HTR-8/SVneo (cell line): Measurements from ENCODE around the gene USH1G.
"Not testable (repeated sequence)": the region's sequence is repeated elsewhere in the genome, so short reads cannot be mapped to it uniquely, and the experiment has no call there.

ENCODE experiments used
- DNase-seq: peaks from one replicate; pipeline ENCODE4 v3.0.0; 2011; ENCODE audit warnings: low spot score, mixed read lengths; ENCODE audit not compliant: insufficient read length
- FAIRE-seq: peaks from 2 replicates; lab custom pipeline; 2011; peaks lifted over from hg19 to GRCh38; lab: Jason Lieb, UNC

USH1G gene

GRCh38 chr17:74909097-74909496 is 14.0 kb downstream of the USH1G start:
- not testable (repeated sequence) for FAIRE-seq, DNase-seq

DNA sequence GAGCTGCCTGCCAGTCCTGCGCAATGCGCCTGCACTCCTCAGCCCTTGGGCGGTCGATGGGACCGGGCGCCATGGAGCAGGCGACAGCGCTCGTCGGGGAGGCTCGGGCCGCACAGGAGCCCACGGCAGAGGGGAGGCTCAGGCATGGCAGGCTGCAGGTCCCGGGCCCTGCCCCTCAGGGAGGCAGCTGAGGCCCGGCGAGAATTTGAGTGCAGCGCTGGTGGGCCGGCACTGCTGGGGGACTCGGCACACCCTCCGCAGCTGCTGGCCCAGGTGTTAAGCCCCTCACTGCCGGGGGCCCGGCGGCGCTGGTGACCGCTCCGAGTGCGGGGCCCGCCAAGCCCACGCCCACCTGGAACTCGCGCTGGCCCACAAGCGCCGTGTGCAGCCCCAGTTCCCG is 16.0 kb downstream of the USH1G start:
- FAIRE-seq (no peak), DNase-seq (no peak)

- DNase-seq, FAIRE-seq: not testable (repeated sequence)
Measured at GRCh38 chr17:74906214-74906793, 16.8 kb downstream of the USH1G start.

DNA sequence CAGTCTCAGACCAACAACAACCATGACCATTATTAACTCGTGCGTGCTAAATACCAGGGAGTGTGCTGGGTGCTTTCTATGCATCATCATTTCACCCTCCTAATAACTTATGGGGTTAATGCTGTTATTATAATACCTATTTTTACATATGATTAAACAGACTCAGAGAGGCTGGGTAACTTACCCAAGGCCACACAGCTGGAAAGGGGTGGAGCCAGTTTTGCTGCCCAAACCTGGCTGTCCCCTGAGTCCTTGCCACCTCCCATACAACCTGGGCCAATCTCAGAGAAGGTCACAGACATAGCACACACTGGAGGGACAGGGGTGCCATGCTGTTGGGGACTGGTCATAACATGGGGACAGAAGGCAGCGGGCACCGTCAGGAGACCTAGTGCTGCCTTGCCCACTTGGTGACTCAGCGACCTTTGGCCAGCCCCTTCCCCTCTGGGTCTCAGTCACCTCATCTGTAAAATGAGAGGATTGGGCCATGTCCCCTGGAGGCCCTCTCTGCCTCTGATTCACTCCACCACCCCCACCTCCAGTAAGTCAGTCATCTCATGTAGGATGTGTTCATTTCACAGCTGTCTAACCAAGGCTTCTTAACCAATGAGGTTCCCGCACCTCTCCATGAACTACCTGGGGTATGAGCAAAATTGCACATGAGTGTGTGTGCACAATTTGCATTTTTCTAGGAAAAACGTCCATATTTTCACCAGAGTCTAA is 18.2 kb downstream of the USH1G start:
- FAIRE-seq, result peak; percentile 82

DNA sequence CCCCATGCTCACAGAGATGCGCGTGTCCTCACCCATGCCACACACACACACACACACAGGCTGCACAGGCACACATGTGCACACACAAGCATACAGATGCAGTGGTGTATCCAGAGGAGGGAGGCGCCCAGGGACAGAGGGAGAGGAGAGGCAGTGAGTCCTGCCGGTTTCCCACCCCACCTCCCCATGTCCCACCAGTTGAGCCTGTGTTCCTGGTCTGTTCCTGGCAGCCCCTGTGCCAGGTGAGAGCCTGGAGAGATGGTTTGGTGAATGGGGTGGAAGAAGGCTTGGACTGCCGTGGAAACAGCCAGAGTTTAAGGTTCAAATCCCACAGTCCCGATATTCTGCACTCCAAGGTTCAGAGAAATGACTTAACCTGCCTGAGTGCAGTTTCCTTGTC is 19.4 kb downstream of the USH1G start:
- no peak for FAIRE-seq
- DNase-seq, result no peak

More for the DNA sequence above, 18.2 kb downstream of the USH1G start:
- no peak for DNase-seq

GRCh38 chr17:74903034-74903433 is 20.0 kb downstream of the USH1G start:
- DNase-seq (no peak), FAIRE-seq (no peak)

GRCh38 chr17:74901353-74902135 is 21.5 kb downstream of the USH1G start:
- FAIRE-seq (peak; percentile 16), DNase-seq (no peak)

GRCh38 chr17:74900208-74900607 is 22.8 kb downstream of the USH1G start:
- DNase-seq (no peak), FAIRE-seq (no peak)

GRCh38 chr17:74898376-74898946 is 24.6 kb downstream of the USH1G start:
- no peak for FAIRE-seq
- no peak for DNase-seq

DNA sequence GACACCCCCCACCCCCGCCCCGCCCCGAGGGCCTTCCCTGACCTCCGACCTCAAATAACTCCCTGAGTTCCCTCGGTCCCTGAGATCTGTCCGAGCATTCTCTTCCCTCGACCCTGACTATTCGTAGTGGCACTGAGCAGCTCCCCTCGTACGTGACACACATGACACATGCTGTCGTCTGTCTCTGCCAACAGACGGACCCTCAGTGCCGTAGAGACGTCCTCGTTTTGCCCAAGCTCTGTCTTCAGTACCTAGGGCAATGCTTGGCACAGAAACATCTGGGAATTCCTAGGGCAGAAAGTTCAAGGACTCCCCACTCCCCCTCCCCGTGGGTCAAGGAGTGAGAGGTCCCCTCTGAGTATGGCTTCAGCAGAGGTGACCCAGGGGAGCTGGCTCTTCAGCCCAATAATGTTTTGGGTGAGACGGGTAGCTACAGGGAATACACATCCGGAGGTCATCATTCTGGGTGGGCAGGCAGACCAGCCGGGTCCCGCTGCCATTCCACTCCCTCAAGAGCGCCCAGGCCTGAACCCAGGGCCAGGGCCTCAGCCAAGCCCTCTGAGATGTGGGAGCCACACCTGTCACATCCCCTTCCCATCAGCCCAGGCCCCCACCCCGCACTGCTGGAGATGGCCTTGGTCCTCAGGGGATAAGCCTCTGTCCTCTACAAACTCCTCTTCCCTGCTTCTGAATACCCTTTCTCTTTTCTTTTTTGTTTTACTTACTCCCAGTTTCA is 29.0 kb downstream of the USH1G start:
- peak; percentile 73 for FAIRE-seq
- no peak for DNase-seq

GRCh38 chr17:74892974-74893911 is 29.8 kb downstream of the USH1G start, which contains the start of gene FADS6:
Gene FADS6, minus strand, starts transcription at chr17:74893633. Its CDS starts 38 bp downstream, at chr17:74893595.
- FAIRE-seq, result peak; percentile 26
- no peak for DNase-seq

- DNase-seq, result no peak
- FAIRE-seq, result peak; percentile 72
Measured at GRCh38 chr17:74892013-74892841, 30.8 kb downstream of the USH1G start.

- no peak for DNase-seq
- FAIRE-seq, result no peak
Measured at GRCh38 chr17:74890554-74890953, 32.5 kb downstream of the USH1G start.

GRCh38 chr17:74888469-74888868 is 34.6 kb downstream of the USH1G start:
- no peak for FAIRE-seq
- no peak for DNase-seq

DNA sequence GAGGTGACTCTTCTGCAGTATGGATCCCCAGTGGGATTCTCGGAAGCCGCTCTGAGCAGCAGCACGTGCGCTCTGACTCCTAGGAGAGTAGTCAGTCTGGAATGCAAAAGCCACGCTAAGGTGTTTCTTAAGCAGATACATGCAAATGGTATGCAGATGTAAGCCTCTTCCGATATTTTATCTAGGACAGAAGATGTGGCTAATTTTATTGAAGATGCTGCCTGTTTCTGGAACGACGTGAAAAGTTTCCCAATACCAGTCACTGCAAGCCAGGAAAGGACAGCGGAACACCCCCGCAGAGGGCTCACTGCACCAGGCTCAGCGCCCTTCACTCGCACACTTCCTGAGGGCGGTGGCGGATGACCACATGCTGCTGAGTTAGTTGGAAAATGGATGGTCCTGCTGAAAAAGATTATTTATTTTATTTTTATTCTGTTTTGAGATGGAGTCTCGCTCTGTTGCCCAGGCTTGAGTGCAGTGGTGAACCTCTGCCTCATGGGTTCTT is 39.8 kb downstream of the USH1G start:
- no peak for DNase-seq
- no peak for FAIRE-seq

DNA sequence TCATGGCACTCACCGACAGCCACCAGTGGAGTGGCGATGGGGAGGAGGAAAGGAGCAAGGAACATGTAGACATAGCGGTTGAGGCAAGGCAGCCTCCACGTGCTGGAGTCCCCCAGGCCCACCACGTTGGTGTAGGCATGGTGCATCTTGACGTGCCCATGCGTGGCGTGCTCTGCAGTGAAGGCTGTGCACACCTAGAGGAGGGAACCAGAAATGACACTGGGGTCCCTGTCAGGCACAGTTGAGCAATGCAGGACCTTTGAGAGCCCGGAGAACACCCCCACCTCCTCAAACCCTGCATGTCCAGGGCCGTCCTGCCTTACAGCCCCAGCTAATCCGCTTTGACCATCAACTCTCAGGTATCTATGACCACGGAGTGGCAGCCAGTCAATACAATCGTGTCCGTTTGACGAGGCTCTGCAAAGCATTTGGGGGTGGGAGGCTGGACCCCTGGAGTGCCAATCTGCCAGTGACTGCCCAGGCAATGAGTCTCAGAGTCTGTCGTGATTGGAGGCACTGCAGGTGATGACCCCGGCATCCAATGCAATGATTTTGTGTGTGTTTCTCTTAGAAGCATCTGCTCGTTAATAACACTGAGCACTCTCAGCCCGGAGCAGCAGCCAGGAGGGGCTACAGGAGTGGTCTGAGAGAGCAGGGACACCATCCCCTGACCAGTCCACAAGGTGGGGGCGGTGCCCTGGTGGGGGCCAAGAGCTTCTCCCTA is 40.4 kb downstream of the USH1G start:
- FAIRE-seq (peak; percentile 67), DNase-seq (no peak)

DNA sequence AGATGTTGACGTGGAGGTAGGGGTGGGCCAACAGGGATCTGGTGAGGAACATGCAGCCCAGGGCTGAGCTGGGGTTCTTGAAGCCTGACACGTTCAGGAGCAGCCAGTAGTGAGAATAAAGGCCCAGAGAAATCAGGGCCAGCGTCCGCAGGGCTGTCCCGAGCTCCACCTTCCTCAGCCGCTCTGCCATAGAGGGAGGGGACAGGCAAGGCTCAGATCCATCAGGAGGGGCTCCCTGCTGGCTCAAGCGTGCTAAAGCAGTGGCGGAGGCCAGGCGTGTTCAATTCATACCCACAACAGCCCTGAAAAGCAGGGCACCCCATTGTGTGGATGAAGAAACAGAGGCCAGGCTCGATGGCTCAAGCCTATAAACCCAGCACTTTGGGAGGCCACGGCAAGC is 42.0 kb downstream of the USH1G start:
- FAIRE-seq, result no peak
- DNase-seq, result no peak
